Measurements from ENCODE around the gene CCSER1. TPM values are rescaled to one million over a fixed set of nuclear protein-coding genes. Genes with fewer than 3 reads are reported as not detected.

The CCSER1 gene
- total and polyA plus RNA-seq, 2 experiments from 2014 or later: 2.9 to 3.4 TPM

- no peak for TF ChIP-seq REST (IDR thresholded peaks at IDR 0.05; ENCODE audit: unreplicated experiment)
- no peak for TF ChIP-seq NANOG (IDR thresholded peaks at IDR 0.05; ENCODE audit: borderline replicate concordance)
- no peak for TF ChIP-seq CTCF (conservative IDR thresholded peaks at IDR 0.05; ENCODE audit: low read depth in 2 of 2)
- no peak for TF ChIP-seq ETS1 (IDR thresholded peaks at IDR 0.05)
- no peak for TF ChIP-seq ZNF114 (CRISPR knock-in tag; IDR thresholded peaks at IDR 0.05)
- TF ChIP-seq POLR2AphosphoS5 (IDR thresholded peaks at IDR 0.05; ENCODE audit: low read depth): no peak
- TF ChIP-seq ZNF331 (CRISPR knock-in tag; IDR thresholded peaks at IDR 0.05; ENCODE audit: low read depth): no peak
- TF ChIP-seq JUNB (IDR thresholded peaks at IDR 0.05; ENCODE audit: unreplicated experiment): no peak
- Histone ChIP-seq H3K79me2 (replicated peaks; ENCODE audit: insufficient read depth) (no peaks in the 10 kb centered on the region), H3K4me1 (ENCODE audit: insufficient read depth) (no peaks in the 10 kb centered on the region; the same call in 1 of the 2 replicates), H3K4me2 (no peak overlapping the region), H4K20me1 (replicated peaks; ENCODE audit: insufficient read depth) (no peaks in the 10 kb centered on the region), H3K36me3 (ENCODE audit: insufficient read depth) (no peaks in the 10 kb centered on the region), H3F3A (replicated peaks; ENCODE audit: low read depth) (no peaks in the 10 kb centered on the region), H3K4me3 (no peak overlapping the region), H3K27me3 (ENCODE audit: insufficient read depth) (no peaks in the 10 kb centered on the region), H3K27ac (ENCODE audit: low read depth) (no peak overlapping the region), H3K9me2 (ENCODE audit: insufficient read depth) (no peaks in the 10 kb centered on the region; the same call in none of the 2 replicates), H2AFZ (no peak overlapping the region)
- no peak for DNase-seq (ENCODE audit: low spot score)
- Mint-ChIP-seq H3K4me1 (peaks cover 8% of the 10 kb centered on the region), H3K36me3 (ENCODE audit: low read depth) (no peaks in the 10 kb centered on the region), H3K4me3 (no peak overlapping the region), H3K27me3 (ENCODE audit: insufficient read depth, low read depth, poor library complexity) (peaks cover 2% of the 10 kb centered on the region), H3K27ac (no peak overlapping the region), H3K9me3 (no peaks in the 10 kb centered on the region; the same call in 2 of the 3 replicates)
- ATAC-seq: no peak
These were observed 852.4 kb downstream of the CCSER1 start for GRCh38 chr4:90979556-90979955.

GRCh38 chr4:90982813-90983212 lies 855.6 kb downstream of the CCSER1 start:
- no peaks in the 10 kb centered on the region; the same call in 1 of the 2 replicates for H3K4me1 ChIP-seq (ENCODE audit: insufficient read depth)
- H4K20me1 ChIP-seq (replicated peaks; ENCODE audit: insufficient read depth): no peaks in the 10 kb centered on the region
- no peaks in the 10 kb centered on the region for H3K36me3 ChIP-seq (ENCODE audit: insufficient read depth)
- H3K27me3 ChIP-seq (ENCODE audit: insufficient read depth): no peaks in the 10 kb centered on the region
- H3K27ac Mint-ChIP-seq: no peak overlapping the region
- H3K27me3 Mint-ChIP-seq (ENCODE audit: insufficient read depth, low read depth, poor library complexity): peaks cover 2% of the 10 kb centered on the region
- peak; percentile 32; the same call in 2 of the 3 replicates for ATAC-seq
- TF ChIP-seq ZNF114 (CRISPR knock-in tag; IDR thresholded peaks at IDR 0.05): no peak
- TF ChIP-seq, protein P1, sequence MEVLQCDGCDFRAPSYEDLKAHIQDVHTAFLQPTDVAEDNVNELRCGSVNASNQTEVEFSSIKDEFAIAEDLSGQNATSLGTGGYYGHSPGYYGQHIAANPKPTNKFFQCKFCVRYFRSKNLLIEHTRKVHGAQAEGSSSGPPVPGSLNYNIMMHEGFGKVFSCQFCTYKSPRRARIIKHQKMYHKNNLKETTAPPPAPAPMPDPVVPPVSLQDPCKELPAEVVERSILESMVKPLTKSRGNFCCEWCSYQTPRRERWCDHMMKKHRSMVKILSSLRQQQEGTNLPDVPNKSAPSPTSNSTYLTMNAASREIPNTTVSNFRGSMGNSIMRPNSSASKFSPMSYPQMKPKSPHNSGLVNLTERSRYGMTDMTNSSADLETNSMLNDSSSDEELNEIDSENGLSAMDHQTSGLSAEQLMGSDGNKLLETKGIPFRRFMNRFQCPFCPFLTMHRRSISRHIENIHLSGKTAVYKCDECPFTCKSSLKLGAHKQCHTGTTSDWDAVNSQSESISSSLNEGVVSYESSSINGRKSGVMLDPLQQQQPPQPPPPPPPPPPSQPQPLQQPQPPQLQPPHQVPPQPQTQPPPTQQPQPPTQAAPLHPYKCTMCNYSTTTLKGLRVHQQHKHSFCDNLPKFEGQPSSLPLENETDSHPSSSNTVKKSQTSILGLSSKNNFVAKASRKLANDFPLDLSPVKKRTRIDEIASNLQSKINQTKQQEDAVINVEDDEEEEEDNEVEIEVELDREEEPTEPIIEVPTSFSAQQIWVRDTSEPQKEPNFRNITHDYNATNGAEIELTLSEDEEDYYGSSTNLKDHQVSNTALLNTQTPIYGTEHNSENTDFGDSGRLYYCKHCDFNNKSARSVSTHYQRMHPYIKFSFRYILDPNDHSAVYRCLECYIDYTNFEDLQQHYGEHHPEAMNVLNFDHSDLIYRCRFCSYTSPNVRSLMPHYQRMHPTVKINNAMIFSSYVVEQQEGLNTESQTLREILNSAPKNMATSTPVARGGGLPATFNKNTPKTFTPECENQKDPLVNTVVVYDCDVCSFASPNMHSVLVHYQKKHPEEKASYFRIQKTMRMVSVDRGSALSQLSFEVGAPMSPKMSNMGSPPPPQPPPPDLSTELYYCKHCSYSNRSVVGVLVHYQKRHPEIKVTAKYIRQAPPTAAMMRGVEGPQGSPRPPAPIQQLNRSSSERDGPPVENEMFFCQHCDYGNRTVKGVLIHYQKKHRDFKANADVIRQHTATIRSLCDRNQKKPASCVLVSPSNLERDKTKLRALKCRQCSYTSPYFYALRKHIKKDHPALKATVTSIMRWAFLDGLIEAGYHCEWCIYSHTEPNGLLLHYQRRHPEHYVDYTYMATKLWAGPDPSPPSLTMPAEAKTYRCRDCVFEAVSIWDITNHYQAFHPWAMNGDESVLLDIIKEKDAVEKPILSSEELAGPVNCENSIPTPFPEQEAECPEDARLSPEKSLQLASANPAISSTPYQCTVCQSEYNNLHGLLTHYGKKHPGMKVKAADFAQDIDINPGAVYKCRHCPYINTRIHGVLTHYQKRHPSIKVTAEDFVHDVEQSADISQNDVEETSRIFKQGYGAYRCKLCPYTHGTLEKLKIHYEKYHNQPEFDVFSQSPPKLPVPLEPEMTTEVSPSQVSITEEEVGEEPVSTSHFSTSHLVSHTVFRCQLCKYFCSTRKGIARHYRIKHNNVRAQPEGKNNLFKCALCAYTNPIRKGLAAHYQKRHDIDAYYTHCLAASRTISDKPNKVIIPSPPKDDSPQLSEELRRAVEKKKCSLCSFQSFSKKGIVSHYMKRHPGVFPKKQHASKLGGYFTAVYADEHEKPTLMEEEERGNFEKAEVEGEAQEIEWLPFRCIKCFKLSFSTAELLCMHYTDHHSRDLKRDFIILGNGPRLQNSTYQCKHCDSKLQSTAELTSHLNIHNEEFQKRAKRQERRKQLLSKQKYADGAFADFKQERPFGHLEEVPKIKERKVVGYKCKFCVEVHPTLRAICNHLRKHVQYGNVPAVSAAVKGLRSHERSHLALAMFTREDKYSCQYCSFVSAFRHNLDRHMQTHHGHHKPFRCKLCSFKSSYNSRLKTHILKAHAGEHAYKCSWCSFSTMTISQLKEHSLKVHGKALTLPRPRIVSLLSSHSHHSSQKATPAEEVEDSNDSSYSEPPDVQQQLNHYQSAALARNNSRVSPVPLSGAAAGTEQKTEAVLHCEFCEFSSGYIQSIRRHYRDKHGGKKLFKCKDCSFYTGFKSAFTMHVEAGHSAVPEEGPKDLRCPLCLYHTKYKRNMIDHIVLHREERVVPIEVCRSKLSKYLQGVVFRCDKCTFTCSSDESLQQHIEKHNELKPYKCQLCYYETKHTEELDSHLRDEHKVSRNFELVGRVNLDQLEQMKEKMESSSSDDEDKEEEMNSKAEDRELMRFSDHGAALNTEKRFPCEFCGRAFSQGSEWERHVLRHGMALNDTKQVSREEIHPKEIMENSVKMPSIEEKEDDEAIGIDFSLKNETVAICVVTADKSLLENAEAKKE (CRISPR knock-in tag; IDR thresholded peaks at IDR 0.05): peak; percentile 77
- no peaks in the 10 kb centered on the region; the same call in none of the 2 replicates for H3K9me2 ChIP-seq (ENCODE audit: insufficient read depth)
- no peak overlapping the region for H3K4me3 Mint-ChIP-seq
- no peaks in the 10 kb centered on the region; the same call in 2 of the 3 replicates for H3K9me3 Mint-ChIP-seq
- H3K27ac ChIP-seq (ENCODE audit: low read depth): no peak overlapping the region
- no peak overlapping the region for H3K4me2 ChIP-seq
- H2AFZ ChIP-seq: no peak overlapping the region
- H3F3A ChIP-seq (replicated peaks; ENCODE audit: low read depth): no peaks in the 10 kb centered on the region
- no peak overlapping the region for H3K4me3 ChIP-seq
- H3K36me3 Mint-ChIP-seq (ENCODE audit: low read depth): no peaks in the 10 kb centered on the region
- H3K79me2 ChIP-seq (replicated peaks; ENCODE audit: insufficient read depth): no peaks in the 10 kb centered on the region
- peaks cover 10% of the 10 kb centered on the region for H3K4me1 Mint-ChIP-seq
- peak; percentile 10 for DNase-seq (ENCODE audit: low spot score)
